ENCODE measurements around the gene ZBTB24.

DNA sequence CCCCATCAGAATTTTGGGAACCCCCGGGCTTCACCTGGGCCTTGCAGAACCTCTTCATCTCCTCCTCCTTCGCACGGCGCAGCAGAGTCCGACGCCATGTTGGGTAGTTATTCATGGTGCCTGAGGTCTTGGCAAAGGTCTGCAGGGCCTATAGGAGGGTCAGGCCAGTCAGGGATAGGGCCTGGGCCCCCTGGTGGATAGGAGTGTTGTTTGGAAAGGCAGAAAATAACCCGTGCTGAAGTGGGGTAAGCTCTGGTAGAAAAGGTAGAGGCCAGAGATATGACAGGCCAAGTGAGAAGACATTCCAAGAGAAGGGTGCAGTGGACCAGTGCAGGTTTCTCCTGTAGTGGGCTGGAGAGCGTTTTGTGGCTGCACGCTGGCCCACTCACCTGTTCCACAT, 37.6 kb downstream of the ZBTB24 start:
- TF ChIP-seq, protein P1, sequence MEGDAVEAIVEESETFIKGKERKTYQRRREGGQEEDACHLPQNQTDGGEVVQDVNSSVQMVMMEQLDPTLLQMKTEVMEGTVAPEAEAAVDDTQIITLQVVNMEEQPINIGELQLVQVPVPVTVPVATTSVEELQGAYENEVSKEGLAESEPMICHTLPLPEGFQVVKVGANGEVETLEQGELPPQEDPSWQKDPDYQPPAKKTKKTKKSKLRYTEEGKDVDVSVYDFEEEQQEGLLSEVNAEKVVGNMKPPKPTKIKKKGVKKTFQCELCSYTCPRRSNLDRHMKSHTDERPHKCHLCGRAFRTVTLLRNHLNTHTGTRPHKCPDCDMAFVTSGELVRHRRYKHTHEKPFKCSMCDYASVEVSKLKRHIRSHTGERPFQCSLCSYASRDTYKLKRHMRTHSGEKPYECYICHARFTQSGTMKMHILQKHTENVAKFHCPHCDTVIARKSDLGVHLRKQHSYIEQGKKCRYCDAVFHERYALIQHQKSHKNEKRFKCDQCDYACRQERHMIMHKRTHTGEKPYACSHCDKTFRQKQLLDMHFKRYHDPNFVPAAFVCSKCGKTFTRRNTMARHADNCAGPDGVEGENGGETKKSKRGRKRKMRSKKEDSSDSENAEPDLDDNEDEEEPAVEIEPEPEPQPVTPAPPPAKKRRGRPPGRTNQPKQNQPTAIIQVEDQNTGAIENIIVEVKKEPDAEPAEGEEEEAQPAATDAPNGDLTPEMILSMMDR (IDR thresholded peaks at IDR 0.05) = no peak
- no peak for TF ChIP-seq ZFX (IDR thresholded peaks at IDR 0.05; ENCODE audit: borderline replicate concordance)

Measured in 22Rv1 (cell line).